ENCODE measurements around the gene REL.
A peak's percentile ranks its signal among the peaks of the same experiment; 100 is the strongest.

The REL gene

DNA sequence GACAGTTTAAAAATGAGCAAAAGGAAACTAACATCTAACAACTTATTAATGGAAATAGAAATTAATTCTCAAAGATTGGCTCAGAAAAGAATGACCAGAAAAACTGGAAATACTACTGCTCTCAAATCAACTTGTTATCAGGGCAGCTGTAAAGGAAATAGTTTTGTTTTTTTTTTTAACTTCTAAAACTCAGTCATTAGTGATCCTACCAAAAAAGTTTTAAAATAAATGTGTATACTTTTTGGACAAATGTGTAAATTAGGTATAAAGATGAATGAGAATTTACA, 84.1 kb downstream of the REL start:
- Histone ChIP-seq H3K4me2 (ENCODE audit: low read depth, low read length, poor library complexity, severe bottlenecking) (peak overlapping the region; percentile 79), H3F3A (ENCODE audit: insufficient read depth) (peaks cover 69% of the 10 kb centered on the region), H3K9me2 (replicated peaks; ENCODE audit: insufficient read depth, low read length) (no peaks in the 10 kb centered on the region), H2AFZ (ENCODE audit: low read depth, low read length, severe bottlenecking) (peak overlapping the region; percentile 2), H3K4me3 (ENCODE audit: insufficient read depth, low read length, poor library complexity, severe bottlenecking) (peak overlapping the region; percentile 24), H3K27ac (ENCODE audit: low read depth, low read length) (peak overlapping the region; percentile 96), H3K27me3 (ENCODE audit: low read length) (no peaks in the 10 kb centered on the region), H3K36me3 (ENCODE audit: low read length) (no peaks in the 10 kb centered on the region), H4K20me1 (ENCODE audit: low read depth, low read length) (no peaks in the 10 kb centered on the region), H3K79me2 (ENCODE audit: insufficient read depth, low read length) (peaks cover 12% of the 10 kb centered on the region; the same call in 1 of the 2 replicates), H3K9me3 (ENCODE audit: insufficient read depth, low read length) (no peaks in the 10 kb centered on the region), H3K9ac (ENCODE audit: low read length) (peak overlapping the region; percentile 40)
- TF ChIP-seq CTCF (IDR thresholded peaks at IDR 0.05; ENCODE audit: insufficient read depth, low read length, poor library complexity, severe bottlenecking): no peak
- no peak for TF ChIP-seq EZH2phosphoT487 (conservative IDR thresholded peaks at IDR 0.05; ENCODE audit: low read length)

DNA sequence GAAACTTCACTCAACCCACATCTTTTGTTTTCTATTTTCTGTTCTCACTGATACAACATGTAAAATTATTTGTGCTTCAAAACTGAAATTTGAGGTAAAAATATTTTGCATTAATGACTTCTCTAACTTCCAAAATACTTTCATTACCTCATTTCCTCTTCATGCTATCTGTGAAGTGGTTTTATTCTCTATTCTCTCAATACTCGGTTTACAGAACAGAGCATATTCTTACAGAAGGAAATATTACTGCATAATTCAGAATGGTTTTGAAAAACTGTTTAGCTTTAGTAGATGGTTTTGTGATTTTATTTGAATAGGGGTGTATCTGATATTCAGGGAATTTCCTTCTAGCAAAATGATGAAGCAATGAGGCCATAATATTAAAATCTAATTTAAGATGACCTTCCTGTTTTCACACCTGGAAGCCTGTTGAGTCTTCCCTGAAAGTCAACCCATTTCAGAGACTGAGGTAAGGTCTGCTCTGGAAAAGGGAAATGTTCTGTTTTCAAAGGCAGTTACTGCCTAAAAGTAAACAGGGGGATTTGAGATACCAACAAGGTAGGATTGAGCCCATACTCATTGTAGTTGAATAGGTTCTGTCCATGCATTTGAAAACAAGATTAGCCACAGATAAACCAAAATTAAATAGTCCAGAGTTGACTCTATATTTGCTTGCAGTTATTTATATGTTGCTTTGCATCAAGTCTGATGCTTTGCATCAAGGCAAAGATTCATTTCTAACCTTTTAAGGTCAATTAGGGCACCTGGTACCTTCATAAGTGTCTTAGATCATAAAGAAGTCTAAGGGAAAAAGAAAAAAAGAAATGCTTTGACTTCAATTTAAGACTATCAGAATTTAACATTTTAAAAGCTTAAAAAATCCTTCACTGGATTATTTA, 85.4 kb downstream of the REL start:
- peak overlapping the region; percentile 79 for H3K4me2 ChIP-seq (ENCODE audit: low read depth, low read length, poor library complexity, severe bottlenecking)

DNA sequence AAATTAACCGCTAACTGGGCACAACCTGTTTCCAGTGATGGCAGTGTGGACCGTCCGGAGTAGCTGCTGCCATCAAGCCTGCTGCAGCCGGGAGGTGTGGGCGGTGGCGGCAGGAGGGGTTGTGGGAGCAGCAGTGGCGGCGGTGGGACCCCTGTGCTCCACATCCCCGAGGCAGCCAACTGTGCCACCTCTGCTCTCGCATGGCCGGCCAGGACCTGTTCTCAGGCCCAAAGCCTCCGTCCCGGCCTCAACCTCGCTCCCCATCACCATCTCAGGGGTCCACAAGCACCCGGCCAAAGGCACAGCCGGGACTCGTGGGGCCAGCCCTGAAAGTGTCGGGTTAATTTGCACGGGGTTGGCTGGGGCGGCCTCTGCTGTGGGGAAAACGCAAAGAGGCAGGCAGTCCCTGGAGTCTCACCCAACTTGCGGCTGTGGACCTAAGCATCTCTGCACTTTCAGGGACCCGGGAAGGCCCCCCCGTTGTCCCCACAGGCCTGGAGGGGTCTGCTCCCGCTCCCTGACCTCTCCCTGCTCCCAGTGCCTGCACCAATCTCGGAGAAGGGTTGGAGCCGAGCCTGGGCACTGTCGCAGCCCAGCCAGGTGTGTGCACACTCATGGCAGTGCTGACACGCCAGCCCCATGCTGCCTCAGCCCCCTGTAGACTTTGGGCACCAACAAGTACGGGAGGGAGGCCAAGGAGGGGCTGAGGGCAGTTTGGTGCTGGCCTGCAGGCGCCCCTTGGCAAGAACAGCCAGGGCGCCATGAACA, 91.7 kb downstream of the REL start:
- TF ChIP-seq EZH2phosphoT487 (conservative IDR thresholded peaks at IDR 0.05; ENCODE audit: low read length) (no peak), CTCF (IDR thresholded peaks at IDR 0.05; ENCODE audit: insufficient read depth, low read length, poor library complexity, severe bottlenecking) (no peak)
- Histone ChIP-seq H3K79me2 (ENCODE audit: insufficient read depth, low read length) (peaks cover 17% of the 10 kb centered on the region; the same call in 1 of the 2 replicates), H3K4me3 (ENCODE audit: insufficient read depth, low read length, poor library complexity, severe bottlenecking) (peak overlapping the region; percentile 19), H3K27me3 (ENCODE audit: low read length) (no peaks in the 10 kb centered on the region), H3K9me2 (replicated peaks; ENCODE audit: insufficient read depth, low read length) (no peaks in the 10 kb centered on the region), H4K20me1 (ENCODE audit: low read depth, low read length) (no peaks in the 10 kb centered on the region), H3K9ac (ENCODE audit: low read length) (peak overlapping the region; percentile 67), H3K9me3 (ENCODE audit: insufficient read depth, low read length) (no peaks in the 10 kb centered on the region), H3K27ac (ENCODE audit: low read depth, low read length) (peak overlapping the region; percentile 96), H2AFZ (ENCODE audit: low read depth, low read length, severe bottlenecking) (no peak overlapping the region), H3K36me3 (ENCODE audit: low read length) (no peaks in the 10 kb centered on the region), H3K4me2 (ENCODE audit: low read depth, low read length, poor library complexity, severe bottlenecking) (peak overlapping the region; percentile 76), H3F3A (ENCODE audit: insufficient read depth) (peaks cover 75% of the 10 kb centered on the region)

More for the DNA sequence above, 85.4 kb downstream of the REL start:
- Histone ChIP-seq H3K9me2 (replicated peaks; ENCODE audit: insufficient read depth, low read length) (no peaks in the 10 kb centered on the region), H4K20me1 (ENCODE audit: low read depth, low read length) (no peaks in the 10 kb centered on the region), H3K4me3 (ENCODE audit: insufficient read depth, low read length, poor library complexity, severe bottlenecking) (peak overlapping the region; percentile 24), H2AFZ (ENCODE audit: low read depth, low read length, severe bottlenecking) (no peak overlapping the region), H3K36me3 (ENCODE audit: low read length) (no peaks in the 10 kb centered on the region), H3K79me2 (ENCODE audit: insufficient read depth, low read length) (peaks cover 12% of the 10 kb centered on the region; the same call in 1 of the 2 replicates), H3K9me3 (ENCODE audit: insufficient read depth, low read length) (no peaks in the 10 kb centered on the region), H3K27me3 (ENCODE audit: low read length) (no peaks in the 10 kb centered on the region), H3K27ac (ENCODE audit: low read depth, low read length) (peak overlapping the region; percentile 96), H3K9ac (ENCODE audit: low read length) (peak overlapping the region; percentile 40), H3F3A (ENCODE audit: insufficient read depth) (peaks cover 72% of the 10 kb centered on the region)
- TF ChIP-seq CTCF (IDR thresholded peaks at IDR 0.05; ENCODE audit: insufficient read depth, low read length, poor library complexity, severe bottlenecking): no peak
- TF ChIP-seq EZH2phosphoT487 (conservative IDR thresholded peaks at IDR 0.05; ENCODE audit: low read length): no peak
